HG03025 (cell line): ENCODE measurements around the gene DPP7.
"Not testable (repeated sequence)": the region's sequence is repeated elsewhere in the genome, so short reads cannot be mapped to it uniquely, and the experiment has no call there.

Experiments
- ATAC-seq: cut with Tn5 transposase; IDR thresholded peaks from one replicate; pipeline ENCODE4 v1.9.1; 2021; ENCODE audit warnings: mild to moderate bottlenecking, moderate library complexity; ENCODE audit not compliant: unreplicated experiment, low FRiP score

The DPP7 gene

DNA sequence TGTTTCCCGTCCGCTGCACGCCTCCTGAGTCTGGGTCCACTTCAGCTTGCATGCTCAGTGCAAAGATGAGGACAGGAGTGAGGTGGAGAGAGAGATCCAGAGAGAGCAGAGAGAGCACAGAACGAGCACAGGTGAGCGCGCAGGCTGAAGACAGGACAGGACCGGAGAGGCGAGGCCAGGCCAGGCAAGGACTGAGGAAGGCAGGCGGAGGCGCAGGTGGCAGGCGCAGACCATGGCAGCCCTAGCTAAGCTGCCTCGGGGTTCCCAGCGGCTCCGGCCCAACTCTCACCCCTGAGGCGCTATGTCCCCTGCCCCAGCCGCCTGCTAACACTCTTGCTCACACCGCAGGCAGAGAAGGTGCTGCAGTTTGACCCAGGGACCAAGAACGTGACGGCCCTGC, 34.1 kb upstream of the DPP7 start:
- no peak for ATAC-seq

DNA sequence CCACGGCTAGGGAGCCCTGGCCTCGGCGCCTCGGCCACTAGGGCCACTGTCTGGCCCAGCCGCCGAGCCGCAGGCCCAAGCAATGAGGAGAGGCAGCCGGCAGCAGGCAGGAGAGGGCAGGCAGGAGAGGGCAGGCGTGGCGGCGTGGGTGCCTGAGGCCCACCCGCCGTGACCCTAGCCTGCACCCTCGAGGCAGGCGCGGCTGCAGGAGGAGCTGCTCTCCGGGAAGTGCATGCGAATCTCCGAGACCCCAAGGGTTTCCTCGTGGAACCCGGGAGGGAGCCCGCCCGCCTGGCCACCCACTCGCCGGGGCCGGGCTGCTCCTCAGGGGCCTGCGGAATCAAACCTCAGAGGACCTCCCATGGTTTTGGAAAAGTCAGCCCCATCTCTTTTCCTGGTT, 33.7 kb upstream of the DPP7 start:
- ATAC-seq = no peak

DNA sequence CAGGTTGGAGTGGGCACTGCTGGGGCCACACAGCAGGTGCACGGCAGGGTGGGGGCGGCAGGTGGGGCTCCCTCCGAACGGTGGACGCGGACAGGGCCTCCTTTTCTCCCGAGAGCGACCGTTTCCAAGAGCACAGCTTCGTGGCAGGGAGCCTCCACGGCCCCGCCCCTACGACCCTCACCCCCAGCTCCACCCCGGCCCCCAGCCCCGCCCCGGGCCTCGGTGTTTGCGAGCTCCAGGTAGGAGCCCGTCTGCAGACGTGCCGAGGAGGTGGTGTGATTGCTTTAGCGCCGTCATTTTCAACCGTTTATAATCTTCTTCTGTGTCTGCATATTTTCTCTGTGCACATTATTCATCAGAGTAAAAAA, 33.2 kb upstream of the DPP7 start:
- no peak for ATAC-seq

DNA sequence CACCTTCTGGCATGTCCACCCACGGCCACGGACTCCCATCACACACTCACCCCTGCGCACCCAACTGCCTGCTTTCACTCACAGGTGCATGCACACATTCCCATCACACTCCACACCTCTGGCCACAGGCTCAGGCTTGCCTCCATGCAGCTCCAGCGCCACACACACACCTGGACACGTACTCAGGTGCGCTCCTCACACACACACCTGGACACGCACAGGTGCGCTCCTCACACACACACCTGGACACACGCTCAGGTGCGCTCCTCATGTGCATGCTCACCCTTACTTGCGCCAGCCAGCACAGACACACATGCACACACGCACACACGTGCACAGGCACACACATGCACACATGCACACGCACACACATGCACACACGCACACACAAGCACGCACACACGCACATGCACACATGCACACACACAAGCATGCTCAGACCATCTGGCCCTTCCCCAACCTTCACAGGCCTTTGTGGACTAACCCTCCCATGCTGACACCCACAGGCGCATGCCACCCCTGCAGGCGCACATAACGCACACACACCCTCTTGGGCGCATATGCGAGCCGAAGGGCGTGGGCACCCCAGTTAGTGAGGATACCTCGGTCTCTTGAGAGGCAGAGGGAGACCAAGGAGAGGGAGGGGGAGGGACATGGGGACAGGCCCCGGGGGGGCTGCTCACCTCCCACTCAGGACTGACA, 32.7 kb upstream of the DPP7 start:
- no peak for ATAC-seq

DNA sequence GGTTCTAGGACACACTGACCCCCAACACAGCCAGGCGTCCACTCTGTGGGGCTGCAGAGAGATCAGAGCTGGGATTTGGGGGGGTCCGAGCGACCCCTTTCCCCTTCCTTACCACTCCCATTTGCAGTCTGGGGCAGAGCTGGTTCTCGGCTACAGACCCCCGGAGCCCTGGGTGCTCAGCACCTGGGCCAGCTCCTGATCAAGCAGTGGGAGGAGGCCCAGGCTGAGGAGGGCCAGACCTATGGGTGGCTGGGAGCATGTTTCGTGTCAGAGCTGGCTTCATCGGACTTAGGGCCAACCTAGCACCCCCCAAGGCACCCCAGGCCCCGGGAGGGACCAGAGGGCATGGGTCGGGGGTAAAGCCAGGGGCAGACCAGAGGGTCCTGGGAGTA, 32.0 kb upstream of the DPP7 start:
- no peak for ATAC-seq

DNA sequence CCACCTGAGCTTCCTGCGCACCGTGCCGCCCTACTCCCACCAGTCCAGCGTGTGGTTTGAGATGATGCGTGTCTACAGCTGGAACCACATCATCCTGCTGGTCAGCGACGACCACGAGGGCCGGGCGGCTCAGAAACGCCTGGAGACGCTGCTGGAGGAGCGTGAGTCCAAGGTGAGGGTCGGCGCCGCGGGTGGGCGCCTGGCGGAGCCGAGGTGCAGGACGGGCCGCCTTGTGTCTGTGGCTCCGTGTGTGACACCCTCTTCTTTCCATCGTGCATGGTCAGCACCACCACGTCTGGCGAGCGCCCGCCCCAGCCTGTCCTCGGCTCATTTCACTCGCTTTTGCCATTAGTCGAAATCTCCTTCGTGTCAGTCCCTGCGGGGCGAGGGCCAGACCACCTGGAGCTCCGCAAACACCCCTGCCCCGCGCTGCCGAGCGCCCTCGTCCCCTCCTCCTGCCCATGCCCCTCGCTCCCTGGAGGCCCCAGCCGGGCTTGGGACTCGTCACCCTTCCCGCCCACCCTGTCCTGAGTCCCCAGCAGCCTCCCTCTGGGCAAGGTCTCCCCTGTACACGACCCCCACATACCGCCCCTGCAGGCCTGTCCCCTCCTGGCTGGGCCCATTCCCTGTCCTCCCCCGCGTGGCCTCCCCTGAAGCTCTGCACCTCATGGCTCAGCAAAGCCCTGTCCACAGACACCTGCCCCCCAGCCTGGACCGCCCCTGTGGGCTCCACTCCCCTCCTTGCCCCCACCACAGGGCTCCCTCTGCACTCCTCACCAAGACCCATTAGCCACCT, 31.4 kb upstream of the DPP7 start:
- ATAC-seq = no peak

DNA sequence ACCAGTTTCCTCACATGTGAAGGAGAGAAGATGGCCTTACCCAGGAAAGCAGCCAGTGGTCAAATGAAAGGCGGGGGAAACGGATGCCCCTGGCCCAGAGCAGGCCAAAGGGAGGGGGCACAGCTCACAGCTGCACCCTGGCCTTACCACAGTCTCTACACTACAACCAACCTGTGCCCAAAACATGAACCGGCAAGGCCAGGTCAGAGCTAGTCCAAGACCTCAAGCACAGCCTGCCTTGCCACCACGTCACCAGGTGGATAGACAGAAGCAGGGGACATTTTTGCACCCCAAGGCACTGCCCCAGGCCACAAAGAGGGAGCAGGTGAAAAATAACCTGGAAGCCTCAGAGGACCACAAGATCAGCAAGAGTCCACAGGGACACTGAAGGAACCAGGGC, 28.9 kb upstream of the DPP7 start:
- no peak for ATAC-seq

DNA sequence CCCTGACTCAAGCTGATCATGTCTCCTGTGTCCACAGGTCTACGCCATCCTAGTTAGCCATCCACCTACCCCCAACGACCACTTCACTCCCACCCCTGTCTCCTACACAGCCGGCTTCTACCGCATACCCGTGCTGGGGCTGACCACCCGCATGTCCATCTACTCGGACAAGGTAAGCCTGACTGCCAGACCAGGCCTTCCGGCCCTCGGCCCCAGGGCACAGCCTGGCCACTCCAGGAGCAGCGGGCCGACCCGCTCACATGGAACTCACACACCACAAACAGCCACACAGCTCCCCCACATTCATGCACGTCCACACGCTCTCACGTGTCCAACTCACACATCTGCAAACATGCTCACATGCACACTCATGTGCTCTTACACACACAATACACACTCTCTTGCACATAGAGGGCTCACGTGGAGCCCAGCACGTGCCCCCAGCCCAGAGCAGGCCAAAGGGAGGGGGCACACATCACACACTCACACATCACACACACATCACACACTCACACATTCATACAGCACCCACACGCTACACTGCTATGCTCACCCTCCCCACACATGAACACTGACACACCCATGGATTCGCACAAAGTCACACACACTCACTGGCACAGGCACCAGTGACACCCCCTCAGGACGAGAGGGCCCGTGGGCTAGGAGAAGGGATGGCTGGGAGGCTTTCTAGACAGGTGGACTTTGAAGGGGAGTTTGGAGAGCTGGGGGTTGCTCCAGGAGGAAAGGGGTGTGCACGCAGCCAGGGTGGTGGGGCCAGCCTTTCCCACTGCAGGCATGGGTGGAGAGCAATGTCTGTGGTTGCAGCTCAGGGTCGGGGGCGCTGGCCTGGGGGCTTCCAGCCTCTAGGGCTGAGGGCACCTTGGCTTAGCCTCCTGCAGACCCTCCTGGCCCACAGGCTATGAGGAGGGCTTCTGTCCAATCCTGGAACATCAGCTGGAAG, 27.7 kb upstream of the DPP7 start:
- no peak for ATAC-seq

DNA sequence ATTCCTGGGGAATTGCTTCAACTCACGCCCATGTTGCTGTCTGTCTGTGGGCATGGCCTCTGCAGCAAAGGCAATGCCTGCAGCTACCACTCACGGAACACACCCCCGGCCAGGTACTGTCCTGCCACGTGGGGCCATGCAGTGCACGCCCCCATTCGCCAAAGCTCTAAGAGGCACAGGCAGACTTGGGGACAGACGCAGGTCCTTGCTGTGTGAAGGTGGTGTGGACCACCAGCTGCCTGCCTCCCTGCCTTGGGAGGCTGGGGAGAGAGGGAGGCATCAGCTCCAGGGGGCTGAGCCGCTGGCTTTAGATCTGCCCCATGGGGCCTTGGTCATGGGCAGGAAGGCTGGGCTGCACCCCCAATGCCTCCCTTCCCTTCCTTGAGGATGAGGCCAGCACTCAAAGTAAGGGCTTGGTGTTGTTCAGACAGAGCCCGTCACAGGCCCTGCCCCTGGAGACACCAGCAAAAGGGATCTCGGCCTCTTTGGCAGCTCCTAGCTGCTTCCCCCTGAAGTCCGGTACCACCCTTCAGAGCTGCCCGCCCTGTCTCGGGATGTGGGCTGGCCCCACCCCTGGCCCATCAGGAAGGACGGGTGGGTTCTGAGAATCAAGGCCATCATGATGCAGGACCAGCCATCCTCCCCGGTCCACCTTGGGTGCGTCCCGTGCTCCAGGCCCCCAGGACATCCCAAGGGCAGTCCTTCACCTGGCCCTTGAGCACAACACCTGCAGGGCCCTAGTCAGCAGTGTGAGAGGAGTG, 26.7 kb upstream of the DPP7 start:
- ATAC-seq = no peak

DNA sequence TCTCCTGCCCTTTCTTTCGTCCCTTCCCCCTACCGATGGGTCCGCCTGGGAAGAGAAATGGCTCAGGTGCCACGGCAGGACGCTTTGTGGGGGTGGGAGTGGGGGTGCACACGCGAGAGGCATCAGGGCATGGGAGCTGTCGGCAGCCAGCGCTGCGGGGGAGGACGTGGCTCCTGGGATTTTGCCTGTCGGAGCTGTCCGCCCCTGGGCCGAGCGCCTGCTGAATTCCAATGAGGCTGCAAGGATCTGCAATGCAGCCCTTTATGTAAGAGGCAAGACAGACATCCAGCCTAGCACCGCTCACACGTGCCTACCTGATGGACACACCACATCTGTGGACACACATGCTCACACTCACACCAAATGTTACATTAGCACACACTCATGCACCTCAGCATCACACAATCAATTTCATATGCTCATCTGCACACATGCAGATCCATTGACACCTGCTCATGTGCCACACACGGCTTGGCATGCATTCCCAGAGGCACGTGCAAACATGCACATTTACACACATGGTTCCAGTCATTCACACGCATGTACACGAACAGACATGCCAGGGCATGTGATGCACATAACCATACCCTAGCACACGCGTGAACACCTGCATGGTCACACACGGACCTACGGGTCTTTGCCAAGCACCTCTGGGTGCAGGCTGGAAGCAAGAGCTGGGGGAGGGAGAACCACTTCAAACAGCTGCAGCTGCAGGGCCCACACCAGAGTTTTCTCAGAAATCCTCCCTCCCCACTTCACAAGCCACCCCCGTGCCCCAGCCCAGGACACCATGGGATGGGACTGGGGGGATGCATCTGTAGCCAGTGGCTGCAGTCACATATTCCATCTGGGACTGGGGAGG, 25.8 kb upstream of the DPP7 start:
- no peak for ATAC-seq

DNA sequence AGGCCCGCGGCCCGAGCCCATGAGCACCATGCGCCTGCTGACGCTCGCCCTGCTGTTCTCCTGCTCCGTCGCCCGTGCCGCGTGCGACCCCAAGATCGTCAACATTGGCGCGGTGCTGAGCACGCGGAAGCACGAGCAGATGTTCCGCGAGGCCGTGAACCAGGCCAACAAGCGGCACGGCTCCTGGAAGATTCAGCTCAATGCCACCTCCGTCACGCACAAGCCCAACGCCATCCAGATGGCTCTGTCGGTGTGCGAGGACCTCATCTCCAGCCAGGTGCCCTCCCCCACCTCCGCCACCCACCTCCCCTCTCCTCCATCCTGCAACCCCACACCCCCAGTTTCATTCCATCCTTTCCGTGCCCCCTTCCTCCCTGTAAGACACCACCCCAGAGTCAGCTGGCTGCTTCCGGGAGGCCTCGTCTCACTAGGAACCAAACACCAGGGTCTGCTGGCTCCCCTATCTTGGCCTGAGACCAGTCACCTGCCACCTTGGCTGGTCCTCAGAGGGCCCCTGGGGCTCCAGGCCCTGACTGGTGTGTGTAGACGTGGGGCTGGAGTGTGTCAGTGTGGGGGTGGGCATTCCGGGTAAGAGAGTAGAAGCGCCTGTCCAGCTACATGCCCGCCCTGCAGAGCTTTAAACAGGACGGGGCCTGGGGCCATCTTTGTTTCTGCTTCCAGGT, 25.1 kb upstream of the DPP7 start:
- ATAC-seq = no peak

DNA sequence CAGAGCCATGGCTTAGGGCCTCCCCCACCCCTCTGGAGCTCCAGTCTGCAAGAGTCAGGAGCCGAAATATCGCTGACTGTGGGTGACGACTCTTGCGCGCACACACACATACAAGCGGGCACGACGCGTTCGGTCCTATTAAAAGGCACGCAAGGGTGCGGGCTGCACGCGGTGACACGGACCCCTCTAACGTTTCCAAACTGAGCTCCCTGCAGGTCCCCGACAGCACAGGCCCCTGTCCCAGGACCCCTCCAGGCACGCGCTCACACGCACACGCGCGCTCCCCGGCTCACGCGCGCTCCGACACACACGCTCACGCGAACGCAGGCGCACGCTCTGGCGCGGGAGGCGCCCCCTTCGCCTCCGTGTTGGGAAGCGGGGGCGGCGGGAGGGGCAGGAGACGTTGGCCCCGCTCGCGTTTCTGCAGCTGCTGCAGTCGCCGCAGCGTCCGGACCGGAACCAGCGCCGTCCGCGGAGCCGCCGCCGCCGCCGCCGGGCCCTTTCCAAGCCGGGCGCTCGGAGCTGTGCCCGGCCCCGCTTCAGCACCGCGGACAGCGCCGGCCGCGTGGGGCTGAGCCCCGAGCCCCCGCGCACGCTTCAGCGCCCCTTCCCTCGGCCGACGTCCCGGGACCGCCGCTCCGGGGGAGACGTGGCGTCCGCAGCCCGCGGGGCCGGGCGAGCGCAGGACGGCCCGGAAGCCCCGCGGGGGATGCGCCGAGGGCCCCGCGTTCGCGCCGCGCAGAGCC, 24.4 kb upstream of the DPP7 start, which contains the start of gene GRIN1:
GRIN1 (plus strand) TSS at position 433 of the 746 bp plus-strand sequence. CDS start 333 bp downstream, outside the sequence.
- no peak for ATAC-seq

DNA sequence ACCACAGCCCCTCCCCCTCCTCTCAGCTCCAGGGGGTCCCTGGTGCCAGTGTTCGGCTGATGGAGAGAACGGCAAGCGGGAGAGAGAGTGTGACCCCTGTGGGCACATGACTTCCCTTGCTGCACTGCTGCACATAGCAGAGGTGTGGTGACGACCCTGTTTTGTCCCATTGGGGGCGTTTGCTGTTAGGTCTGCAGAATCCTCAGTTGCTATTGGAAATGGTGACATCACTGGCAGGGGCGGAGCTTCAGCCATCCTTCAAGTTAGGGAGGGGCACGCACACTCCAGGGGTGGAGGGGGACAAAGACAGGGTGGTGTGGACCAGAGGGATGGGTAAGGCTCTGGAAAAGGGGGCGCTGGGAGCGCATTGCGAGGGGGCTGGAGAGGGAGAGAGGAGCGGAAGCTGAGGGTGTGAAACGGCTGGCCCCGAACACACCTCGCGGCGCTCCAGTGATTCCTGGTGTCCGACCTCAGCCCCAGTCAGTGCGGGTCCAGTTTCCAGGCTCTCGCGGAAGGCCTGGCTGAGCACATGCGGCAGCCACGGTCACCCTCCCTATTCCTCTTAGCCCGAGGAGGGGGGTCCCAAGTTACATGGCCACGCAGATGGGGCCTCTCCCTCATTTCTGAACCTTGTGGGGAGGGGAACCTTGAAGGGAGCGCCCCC, 23.7 kb upstream of the DPP7 start:
- no peak for ATAC-seq

DNA sequence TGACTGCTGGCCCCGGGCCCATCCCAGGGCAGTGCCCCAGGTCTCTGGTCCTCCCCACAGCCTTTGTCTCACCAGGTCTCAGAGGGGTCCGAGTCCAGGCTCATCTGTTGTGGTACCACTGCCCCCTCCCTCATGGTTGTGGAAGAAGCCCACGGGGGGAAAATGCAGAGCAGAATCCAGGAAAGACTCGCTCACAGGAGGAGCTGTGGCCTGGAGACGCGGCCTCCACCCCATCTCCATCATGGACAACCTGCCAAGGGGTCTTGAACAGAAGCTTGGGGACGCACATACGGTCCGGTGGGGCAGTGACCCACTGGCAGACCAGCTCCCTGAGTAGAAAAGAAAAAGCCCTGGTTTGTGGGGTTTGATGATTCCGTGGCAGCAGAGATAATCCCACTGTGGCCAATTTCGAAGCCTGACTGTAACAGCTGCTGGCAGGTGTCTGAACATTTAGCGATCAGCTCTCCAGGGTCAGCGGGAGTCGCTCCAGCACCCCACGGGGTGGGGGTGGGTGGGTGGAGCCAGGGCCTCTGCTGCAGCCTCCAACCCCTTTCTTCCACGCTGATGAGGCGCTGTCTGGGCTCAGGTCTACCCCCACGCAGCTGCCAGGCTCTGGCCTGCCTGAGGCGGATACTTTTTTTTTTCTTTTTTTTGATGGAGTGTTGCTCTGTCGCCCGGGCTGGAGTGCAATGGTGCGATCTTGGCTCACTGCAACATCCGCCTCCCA, 22.5 kb upstream of the DPP7 start:
- no peak for ATAC-seq

DNA sequence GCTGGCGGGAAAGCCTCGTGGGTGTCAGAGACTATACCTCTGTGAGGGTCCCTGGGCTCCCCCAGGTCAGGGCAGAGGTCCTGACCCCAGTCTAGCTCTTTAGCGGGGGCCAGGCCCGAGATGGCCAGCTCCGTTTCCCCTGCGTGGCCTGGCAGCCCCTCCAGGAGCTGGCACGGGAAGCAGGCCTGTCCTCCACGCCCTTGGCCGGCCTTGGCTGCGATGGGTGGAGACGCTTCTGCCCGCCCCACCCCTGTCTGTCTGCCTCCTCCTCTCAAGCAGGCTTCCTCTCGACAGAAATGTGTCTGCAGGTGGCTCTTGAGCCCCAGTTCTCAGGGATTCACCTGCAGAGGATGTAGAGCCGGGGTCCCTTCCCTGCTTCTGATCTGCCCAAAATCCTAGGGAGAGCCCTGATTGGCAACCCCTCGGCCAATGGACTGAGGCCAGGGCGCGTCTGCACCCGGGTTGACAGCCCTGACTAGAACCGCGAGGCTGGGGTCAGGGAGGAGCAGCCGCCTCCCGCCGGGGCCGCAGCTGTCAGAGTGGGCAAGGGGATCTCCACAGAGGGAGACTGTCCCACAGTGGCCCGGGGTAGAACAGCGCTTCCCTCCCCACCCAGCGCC, 21.8 kb upstream of the DPP7 start:
- no peak for ATAC-seq

DNA sequence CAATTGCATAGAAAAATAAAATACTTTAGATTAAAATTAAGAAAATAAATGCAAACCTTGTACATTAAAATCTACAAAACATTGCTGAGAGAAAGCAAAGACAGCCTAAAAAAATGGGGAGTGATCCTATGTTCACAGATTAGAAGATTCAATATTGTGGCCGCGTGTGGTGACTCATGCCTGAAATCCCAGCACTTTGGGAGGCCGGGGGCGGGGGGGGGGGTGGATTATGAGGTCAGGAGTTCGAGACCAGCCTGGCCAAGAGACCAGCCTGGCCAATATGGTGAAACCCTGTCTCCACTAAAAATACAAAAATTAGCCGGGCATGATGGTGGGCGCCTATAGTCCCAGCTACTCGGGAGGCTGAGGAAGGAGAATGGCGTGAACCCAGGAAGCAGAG, 20.6 kb upstream of the DPP7 start:
- not testable (repeated sequence) for ATAC-seq
